Measurements from ENCODE around the gene RDM1.
"Not testable (repeated sequence)": the region's sequence is repeated elsewhere in the genome, so short reads cannot be mapped to it uniquely, and the experiment has no call there.

The RDM1 gene

DNA sequence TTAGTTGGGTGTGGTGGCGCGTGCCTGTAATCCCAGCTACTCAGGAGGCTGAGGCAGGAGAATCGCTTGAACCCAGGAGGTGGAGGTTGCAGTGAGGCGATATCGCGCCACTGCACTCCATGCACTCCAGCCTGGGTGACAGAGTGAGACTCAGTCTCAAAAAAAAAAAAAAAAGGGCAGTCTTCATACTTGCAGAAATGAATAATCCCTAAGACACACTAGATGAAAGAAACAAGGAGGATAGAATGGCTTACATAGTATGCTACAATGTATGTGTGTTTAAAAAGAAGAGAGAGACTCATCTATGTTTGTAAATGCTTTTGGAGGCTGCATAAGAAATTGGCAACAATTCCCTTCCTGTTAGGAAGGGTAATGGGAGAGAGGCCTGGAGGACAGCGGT, 32.8 kb downstream of the RDM1 start:
- DNase-seq = not testable (repeated sequence)

DNA sequence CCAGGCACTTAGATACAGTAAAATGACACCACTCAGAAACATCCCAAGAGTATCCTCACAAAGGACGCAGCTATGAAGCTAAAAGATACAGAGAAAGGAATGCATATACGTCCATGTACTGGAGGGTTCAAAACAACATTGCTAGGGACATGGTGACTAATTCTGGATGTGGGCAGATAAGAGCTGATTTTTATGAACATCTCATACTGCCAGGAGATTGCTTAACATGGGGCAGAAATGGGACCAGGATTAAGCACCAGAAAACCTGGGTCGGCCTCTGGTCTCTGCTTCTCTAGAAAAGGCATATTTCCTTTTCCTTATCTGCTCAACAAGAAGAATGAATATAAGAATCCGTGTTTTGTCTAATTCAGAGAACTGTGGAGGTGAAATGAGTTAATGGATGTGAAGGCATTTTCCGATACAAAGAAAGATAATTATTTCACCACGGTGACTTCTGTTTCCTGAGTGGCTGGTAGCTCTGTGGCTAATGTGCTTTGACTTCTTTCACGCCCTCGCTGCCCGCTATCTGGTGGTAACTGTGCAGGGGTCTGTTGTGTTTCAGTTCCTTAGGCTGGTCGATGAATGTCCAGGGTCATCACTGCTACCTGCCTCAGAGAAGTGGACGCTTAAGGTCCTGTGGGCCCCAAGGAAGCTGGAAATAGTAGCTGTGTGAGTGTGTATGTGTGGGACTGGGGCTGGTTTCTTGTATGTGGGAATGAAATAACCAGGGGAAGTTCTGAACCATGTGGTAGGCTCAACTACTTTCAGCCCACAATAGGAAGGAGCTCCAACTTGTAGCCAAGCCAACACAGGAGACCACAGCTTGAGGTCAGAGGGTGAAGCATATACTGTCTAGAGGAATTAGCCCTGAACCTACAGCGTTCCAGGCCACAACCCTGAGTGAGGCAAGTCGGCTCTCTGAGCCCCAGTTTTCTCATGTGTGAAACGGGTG, 34.7 kb downstream of the RDM1 start:
- no peak for DNase-seq

DNA sequence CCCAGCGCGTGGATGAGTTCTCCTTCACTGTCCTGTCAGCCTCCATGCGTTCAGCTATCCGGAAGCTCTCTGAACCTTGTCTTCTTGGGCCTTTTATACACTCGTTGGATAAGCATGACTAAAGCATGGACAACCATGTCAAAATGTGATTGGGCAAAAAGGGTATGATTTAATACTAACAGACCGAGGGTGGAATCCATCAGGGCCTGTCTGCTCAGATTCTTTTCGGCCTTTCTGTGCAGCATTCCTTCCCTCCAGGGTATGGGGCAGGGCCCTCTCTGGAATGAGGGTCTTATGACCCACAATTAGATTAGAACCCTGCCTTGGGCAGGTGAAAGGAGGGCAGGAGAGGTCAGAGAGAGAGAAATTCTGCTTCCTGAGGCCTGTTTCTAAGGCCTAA, 36.4 kb downstream of the RDM1 start:
- no peak for DNase-seq

DNA sequence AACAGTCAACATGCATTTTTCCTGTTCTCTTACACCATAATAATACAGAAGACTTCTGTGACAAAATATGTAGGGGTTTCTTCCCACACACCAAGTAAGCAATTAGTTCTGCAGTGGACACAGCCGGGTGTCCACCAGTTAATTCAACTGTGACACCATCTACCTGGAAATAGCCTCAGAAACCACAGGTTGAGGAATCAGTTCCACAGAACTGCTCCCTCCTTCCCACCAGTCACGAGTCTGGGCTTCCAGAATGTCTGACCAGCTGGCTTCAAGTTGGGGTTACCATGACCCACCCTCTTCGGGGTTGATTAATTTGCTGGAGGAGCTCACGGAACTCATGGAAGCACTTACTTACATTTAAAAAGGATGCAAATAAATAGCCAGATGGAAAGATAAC, 36.8 kb downstream of the RDM1 start:
- no peak for DNase-seq

DNA sequence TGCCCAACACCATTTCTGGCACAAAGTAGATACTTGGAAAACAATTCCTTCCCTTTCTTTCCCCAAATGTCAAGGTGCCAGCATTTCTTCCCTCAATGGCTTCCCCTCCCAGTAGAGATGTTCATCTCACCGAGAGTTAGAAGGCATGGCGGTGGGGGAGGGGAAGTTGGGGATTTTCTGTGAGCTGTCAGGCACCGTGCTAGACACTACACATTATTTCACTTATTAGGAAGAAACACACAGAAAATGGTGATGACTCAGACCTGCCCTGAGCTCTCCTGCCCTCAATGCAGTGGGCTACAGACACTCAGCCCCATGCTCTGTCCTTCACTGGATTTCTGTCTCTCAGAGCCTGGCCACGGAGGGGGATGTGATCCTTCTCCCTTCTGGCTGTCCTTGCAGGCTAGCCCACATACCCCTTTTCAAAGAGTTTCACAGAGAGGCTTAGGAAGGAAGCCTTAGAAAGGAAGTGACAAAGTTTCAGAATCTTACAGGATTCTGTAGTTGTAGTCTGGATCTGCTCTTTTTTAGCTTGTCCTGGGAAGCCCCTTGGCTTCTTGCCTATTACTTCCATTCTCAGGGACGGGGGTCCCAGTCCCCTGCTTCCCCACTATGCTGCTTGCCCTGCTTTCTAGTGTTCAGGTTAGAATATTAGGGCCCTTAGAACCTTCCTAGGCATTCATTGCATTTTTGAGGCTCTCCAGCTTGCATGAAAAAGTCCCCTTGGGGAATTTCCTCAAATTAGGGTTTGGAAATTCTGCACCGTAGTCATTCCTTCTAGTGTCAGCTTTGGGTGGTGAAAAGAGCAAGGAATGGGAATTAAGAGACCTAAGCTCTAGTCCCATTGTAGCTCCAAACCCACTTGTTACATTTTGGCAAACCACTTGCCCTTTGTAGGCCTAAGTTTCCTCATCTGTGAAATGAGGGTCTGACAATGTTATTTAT, 38.2 kb downstream of the RDM1 start:
- no peak for DNase-seq

DNA sequence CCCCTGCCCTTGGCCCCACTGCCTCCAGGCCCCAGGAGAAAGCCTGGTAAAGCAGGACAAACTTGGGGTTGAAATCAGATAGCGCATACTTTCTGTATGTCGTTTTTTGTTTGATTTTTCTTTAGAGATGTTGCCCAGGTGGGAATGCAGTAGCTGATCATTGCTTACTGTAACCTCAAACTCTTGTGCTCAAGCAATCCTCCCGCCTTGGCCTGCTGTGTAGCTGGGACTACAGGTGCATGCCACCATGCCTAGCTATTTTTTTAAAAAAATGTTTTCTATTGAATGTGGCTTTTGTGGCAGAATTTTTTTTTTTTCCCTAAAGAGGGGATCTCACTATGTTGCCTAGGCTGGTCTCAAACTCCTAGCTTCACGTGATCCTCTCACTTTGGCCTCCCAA, 39.3 kb downstream of the RDM1 start:
- DNase-seq = no peak

DNA sequence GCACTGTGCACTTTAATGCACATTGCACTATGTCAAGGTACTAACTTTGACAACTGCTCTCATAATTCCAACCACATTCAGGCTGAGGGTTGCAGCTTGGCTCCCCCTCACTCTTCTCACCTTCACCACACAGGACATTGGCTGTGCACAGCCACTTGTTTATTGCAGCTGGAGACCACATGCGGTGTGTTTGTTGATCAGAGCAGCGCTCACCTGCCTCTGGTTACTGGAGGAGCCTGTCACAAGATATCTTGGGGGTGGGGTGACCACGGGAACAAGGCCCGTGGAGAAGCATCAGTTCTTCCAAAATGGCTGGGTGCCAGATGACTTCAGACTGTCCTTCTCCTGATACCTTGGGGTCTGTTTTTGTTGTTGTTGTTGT, 39.8 kb downstream of the RDM1 start:
- DNase-seq = no peak

DNA sequence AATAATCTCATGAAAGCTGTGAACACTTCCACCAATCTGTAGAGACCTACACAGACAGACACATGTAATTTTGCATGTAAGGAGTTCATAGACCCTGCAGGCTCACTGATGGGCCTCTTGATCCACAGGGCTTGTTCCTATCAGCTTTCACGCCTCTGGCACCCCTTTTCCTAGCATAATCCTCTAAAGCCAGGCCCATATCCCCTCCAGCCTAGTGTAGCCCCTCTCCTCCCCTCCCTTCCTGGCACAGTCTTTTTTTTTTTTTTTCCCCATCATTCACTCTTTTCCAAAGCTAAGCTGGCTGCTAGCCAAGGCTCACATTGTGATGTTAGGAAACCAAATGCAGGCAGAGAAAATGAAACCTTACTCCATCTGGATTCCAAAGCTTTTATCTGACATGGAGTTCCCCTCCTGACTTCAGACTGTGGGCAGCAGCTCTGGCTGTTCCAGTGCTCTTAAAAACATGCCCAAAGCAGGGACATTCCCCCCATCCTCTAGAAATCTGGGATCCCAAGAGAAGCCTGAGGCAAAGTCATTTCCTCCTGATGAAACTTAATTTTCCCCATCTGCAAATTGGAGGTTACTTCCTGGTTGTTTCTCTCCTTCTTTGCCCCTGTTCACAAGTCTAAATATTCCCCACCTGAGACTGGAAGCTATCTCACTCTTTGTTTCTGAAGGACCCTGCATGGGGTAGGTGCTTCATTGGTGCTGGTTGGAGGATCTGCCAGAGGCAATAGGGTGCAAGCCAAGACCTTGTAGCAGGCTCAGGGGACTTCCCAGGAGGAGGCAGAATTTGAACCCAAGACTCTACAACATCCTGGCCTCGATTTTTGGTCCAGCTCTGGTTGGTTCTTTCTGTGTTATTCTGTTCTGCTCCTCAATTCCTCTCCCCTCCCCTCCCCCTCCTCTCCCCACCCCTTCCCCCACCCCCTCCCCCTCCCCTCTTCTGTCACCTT, 40.5 kb downstream of the RDM1 start:
- no peak for DNase-seq

DNA sequence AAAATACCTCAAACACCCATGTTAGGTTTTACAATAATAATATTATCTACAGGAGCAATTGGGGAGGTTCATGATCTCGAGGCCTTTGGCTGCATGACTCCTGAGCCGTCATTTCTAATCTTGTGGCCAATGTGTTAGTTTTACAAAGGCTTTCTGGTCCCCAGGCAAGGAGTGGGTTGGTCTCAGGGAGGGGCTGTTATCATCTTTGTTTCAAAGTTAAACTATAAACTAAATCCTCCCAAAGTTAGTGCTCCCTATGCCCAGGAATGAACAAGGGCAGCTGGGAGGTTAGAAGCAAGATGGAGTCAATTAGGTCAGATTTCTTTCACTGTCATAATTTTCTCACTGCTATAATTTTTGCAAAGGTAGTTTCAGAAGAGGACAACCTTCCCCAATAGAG, 41.3 kb downstream of the RDM1 start:
- DNase-seq = no peak

DNA sequence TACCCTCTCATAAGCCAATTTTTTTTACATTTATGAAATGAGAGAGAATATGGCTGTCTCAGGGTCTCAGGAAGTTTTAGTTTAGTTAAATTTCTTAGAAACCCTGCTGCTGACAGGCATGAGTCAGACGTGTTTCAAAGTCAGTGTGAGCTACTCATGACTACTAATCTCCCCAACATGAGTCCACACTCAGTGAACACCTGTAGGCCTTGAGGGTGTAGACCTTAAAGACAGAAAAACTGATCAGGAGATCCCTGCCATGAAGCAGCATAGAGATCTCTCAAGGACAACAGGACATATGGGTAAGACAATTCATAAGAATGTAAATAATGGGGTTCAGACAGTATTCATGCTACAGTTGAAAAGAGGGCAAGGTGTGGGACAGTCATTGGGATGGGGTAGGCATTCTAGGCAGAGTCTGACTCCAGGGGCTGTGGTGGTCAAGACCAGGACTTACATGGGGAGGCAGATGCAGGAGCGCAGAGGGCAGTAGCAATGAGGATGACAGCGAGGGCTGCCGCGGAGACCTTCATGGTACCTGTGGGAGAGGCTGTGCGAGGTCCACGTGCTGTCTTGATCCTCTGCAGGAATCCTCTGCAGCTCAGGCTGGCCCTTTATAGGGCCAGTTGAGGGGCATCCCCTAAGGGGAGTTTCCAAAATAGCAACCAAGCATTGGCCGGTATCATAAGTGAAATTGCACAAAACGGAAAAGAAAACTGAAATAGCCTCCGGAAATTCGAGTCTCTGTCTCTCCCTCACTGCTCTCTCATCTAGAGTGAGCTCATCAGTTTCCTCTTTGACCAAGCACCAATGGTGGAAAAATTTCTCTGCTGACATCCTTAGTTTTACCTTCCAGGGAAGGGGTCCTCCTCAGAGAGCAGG, 50.6 kb downstream of the RDM1 start, which contains the start of gene CCL5:
Gene CCL5 (minus strand): TSS at position 588 of the 882 bp plus-strand sequence.
- DNase-seq = no peak

DNA sequence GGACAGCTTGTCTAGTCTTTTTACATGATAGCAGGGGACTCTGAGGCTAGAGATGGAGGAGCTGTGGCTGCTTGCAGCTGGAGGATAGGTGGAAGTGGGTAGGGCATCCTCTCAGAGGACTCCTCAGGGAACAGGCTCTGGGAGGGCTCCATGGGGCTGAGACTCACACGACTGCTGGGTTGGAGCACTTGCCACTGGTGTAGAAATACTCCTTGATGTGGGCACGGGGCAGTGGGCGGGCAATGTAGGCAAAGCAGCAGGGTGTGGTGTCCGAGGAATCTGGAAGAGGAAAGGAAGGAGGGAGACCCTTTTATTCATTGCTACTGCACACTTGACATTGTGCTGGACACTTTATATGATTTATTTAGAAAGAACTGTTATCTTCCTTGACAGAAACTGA, 52.2 kb downstream of the RDM1 start:
- DNase-seq = no peak

DNA sequence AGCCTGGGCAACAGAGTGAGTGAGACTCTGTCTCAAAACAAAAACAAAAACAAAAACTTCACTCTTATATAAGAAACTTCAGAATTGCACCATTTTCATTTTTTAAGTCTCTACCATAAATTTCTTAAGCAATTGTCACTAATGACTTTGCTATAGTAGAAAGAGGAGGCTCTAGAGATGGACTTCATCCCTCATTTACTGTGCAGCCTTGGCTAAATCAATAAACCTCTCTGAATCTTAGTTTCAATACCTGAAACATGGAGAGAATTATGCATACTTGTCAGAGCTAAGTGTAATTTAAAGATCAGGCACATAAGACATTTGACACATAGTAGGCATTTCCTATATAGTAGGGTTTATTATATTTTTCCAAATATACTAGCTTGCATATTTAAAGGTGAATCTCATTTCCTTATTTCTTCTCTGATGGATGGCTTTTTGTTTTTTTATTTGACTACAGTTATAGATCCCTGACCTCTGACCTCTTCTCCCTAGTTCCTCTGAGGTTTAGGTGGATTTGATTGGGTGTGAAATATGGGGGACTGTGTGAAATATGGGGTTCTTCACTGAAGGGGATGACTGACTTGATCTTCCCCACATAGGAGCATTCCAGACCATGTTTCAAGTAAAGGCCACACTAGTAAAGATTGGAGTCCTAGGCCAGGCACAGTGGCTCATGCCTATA, 53.1 kb downstream of the RDM1 start:
- no peak for DNase-seq

DNA sequence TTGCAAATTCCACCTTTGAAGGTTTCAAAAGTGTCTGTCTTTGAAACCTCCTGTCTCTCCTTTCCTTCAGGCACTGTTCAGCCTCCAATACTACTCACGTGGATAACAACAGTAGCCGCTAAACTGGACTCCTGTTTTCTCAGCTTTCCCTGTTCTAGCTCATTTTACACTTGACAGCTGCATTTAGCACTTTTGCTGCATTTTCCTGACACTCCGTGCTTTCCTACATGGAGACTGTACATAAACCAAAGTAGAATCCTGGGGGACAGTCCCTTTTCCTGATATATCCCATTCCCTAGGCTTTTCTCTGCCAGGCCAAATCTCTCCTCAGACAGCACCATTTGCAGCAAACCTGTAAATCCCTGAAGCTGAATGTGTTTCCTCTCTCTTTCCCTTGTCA, 54.0 kb downstream of the RDM1 start:
- DNase-seq = no peak

DNA sequence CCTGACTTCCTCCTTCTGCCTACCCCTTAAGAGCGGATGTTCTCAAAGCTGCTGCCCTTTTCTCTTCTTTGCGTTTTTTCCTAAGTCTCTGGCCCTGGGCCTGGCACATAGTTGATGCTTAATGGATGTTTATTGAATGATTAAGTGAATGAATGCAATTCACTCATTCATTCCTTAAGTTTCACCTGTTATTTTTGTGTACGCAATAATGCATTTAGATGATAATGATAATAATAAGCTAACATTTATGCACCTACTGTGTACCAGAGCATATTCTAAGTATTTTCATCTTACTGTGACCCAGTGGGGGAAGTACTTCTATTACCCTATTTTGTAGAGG, 54.8 kb downstream of the RDM1 start:
- no peak for DNase-seq

DNA sequence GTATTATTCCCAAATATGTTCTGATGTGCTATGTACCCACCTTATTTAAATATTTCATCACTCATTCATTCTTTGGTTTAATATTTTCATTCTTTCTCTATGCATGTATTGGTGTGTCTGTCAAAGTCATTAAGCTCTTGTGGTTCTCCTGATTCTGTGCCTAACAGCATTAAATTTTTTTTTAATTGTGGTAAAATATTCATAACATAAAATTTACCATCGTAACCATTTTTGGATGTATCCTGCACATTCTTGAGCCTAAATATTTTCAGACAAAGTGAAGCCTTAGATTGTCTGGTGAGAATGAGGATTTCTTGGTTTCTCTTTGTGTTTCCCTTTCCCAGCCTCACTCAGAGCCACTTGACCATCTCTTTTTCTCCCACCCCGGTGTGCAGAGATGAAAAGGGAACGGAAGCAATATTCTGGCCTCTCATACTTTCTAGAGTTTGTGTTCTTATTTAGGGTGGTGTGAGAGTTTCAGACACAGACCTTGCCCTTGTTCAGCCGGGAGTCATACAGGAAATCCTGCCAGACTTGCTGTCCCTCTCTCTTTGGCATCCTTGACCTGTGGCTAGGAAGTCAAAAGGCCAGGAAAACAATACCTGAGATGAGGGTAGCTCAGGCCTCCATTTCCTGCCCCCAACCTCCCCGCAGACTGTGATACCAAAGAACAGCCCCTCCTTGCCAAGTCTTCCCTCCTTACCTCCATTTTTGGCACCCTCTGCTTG, 55.3 kb downstream of the RDM1 start:
- no peak for DNase-seq

DNA sequence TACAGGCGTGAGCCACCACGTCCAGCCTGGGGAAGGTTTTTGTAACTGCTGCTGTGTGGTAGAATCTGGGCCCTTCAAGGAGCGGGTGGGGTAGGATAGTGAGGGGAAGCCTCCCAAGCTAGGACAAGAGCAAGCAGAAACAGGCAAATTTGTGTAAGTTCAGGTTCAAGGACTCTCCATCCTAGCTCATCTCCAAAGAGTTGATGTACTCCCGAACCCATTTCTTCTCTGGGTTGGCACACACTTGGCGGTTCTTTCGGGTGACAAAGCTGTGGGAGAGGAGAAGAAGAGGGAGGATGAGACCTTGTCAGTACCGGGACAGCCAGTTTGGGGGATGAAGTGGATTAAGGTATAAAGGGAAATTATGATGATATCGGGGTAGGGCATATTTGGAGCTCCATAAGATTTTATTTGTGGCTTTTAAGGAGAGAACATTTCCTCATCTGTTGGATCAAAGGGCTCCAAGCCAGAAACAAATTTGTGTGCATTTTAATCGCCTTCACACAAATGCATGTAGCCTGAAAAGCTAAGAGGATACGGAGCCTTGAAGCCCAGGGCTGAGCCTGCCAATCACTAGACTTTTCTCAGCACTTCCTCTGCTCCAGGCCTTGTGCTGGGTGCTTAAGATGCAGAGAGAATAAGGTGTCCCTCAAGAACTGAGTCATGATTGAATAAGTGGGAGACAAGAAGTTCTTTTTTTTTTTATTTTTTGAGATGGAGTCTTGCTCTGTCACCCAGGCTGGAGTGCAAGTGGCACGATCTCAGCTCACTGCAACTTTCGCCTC, 58.2 kb downstream of the RDM1 start:
- DNase-seq = no peak

DNA sequence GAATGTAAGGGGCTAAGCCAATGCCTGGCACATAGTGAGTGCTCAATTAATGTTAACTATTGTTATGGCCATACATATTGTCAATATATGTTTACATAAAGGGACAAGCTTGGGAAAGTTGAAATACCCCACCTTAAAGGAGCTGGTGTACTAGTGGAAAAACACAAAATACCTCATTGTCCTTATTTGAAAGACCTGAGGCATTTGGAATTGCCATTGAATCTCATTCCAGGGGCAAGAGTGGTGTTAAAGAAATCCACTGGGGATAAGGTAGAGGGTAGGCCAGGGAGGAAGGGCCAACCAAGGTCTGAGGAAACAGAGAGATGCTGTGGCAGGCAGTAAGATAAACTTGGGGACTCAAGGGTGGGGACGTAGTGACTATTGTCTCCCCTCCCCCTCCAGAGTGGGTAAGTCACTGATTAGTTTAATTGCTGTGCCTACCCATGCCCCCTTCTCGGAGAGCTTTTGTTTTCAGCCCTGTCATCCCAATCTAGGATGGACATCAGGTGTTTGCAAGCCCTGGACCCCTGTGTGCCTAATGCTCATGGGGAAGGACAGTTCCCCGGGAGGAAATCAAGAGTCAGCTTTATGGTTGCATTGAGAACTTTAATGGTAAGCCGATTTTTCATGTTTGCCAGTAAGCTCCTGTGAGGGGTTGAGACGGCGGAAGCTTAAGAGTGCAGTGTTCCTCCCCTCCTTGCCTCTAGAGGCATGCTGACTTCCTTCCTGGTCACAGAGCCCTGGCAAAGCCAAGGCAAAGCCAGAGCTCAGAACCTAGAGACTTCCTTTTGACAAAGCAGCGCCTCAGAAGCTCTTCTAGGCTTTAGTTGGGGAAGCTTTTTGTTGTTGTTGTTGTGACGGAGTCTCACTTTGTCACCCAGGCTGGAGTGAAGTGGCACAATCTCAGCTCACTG, 59.4 kb downstream of the RDM1 start:
- DNase-seq = no peak

DNA sequence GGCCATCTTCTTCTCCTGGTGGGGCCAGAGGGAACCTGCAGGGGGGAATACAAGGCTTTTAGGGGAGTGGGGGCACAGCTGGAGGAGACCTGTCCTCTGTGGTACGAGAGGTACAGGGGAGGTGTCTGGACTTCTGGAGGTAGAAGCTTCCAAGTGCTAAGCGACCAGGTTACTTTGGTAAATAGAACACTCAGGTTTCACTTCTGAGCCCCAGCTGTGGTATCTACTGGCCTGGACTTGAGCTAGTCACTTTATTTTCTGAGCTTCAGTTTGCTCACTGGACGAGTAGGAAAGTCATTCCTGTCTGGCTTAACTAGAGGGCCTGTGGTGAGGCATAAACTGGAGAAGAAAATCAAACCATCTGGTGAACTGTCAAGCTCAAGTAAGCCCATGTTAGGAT, 61.8 kb downstream of the RDM1 start, which contains the start of gene HEATR9:
Gene HEATR9 (minus strand): TSS at position 155 of the 400 bp plus-strand sequence. CDS start 149 bp downstream, at position 6.
- no peak for DNase-seq
